Adrenal gland (tissue), 5 donors: ENCODE results near the gene ZMAT5.

Experiments
- CTCF ChIP-seq, 6 experiments: fragments of 450-650 bp in 4 of 6; fragments of 200-600 bp in 2 of 6; sonication (generic) in 1 of 6; IDR thresholded peaks; 1 replicate in 5 of 6; 2 replicates in 1 of 6; pipeline versions ENCODE4 v1.5.1 to v1.8.0; 2016 to 2021; ENCODE audit warnings: antibody characterized with exemption in 6 of 6, mild to moderate bottlenecking in 2 of 6, moderate library complexity in 1 of 6
- POLR2A ChIP-seq, 2 donors: fragments of 450-650 bp; IDR thresholded peaks; one replicate each; pipeline ENCODE4 v1.6.1; 2017; ENCODE audit warnings: antibody characterized with exemption in 2 of 2, mild to moderate bottlenecking in 2 of 2, moderate library complexity in 1 of 2
- donor health status: DM: no; HTN: no; CAD: no.

- TF ChIP-seq CTCF (IDR thresholded peaks at IDR 0.05) (no peak), POLR2A (IDR thresholded peaks at IDR 0.05) (no peak)
These were observed 42.0 kb downstream of the ZMAT5 start for GRCh38 chr22:29724843-29725242.
